Tibial nerve (tissue), 4 donors: Measurements from ENCODE around the gene KPNA5.

Source experiments
- EP300 ChIP-seq, 2 donors: sonication (generic); formaldehyde crosslinking; IDR thresholded peaks; one replicate each; pipeline ENCODE4 v1.6.1; 2017; ENCODE audit warnings: antibody characterized with exemption in 2 of 2, mild to moderate bottlenecking in 1 of 2
- POLR2A ChIP-seq, 2 donors: fragments of 450-650 bp; IDR thresholded peaks; one replicate each; pipeline ENCODE4 v1.6.1; 2017; ENCODE audit warnings: antibody characterized with exemption in 2 of 2, mild to moderate bottlenecking in 2 of 2, moderate library complexity in 2 of 2
- TF ChIP-seq, protein P1 (sequence below), 5 experiments: fragments of 200-600 bp in 3 of 5; fragments of 450-650 bp in 2 of 5; sonication (generic) in 3 of 5; IDR thresholded peaks; one replicate each; pipeline ENCODE4 v1.5.1; 2016 to 2019; ENCODE audit warnings: antibody characterized with exemption in 5 of 5, mild to moderate bottlenecking in 3 of 5, moderate library complexity in 2 of 5

- TF ChIP-seq, protein P1, sequence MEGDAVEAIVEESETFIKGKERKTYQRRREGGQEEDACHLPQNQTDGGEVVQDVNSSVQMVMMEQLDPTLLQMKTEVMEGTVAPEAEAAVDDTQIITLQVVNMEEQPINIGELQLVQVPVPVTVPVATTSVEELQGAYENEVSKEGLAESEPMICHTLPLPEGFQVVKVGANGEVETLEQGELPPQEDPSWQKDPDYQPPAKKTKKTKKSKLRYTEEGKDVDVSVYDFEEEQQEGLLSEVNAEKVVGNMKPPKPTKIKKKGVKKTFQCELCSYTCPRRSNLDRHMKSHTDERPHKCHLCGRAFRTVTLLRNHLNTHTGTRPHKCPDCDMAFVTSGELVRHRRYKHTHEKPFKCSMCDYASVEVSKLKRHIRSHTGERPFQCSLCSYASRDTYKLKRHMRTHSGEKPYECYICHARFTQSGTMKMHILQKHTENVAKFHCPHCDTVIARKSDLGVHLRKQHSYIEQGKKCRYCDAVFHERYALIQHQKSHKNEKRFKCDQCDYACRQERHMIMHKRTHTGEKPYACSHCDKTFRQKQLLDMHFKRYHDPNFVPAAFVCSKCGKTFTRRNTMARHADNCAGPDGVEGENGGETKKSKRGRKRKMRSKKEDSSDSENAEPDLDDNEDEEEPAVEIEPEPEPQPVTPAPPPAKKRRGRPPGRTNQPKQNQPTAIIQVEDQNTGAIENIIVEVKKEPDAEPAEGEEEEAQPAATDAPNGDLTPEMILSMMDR (IDR thresholded peaks at IDR 0.05) = no peak
- TF ChIP-seq POLR2A (IDR thresholded peaks at IDR 0.05) = no peak
- no peak for TF ChIP-seq EP300 (IDR thresholded peaks at IDR 0.05)
These were observed 33.8 kb downstream of the KPNA5 start for GRCh38 chr6:116714761-116715160.
